Mesenchymal stem cell (in vitro differentiated cells and primary cell): ENCODE data around the gene IFI44.

Source experiments
- DNase-seq: peaks from one replicate; pipeline ENCODE4 v3.0.0-alpha.2; 2013
- H2AFZ ChIP-seq: one replicate; pipeline ENCODE4 v1.6.1; 2013; ENCODE audit warnings: low read depth, mild to moderate bottlenecking, control low read depth, inconsistent platforms, low read length, moderate library complexity
- H2AK5ac ChIP-seq: 2 replicates; pipeline ENCODE4 v1.6.1; 2013; ENCODE audit warnings: low read length, moderate library complexity, mild to moderate bottlenecking, inconsistent platforms; ENCODE audit not compliant: severe bottlenecking
- H2BK120ac ChIP-seq: one replicate; pipeline ENCODE4 v1.6.1; 2013; ENCODE audit warnings: low read depth, mild to moderate bottlenecking, inconsistent platforms, low read length, moderate library complexity
- H2BK12ac ChIP-seq, 2 experiments: one replicate each; pipeline ENCODE4 v1.6.1; 2013; ENCODE audit warnings: inconsistent platforms in 2 of 2, low read length in 2 of 2, mild to moderate bottlenecking in 2 of 2, moderate library complexity in 2 of 2, control low read depth in 1 of 2
- H2BK15ac ChIP-seq: one replicate; pipeline ENCODE4 v1.6.1; 2013; ENCODE audit warnings: mild to moderate bottlenecking, low read depth, inconsistent platforms; ENCODE audit not compliant: poor library complexity, severe bottlenecking
- H2BK5ac ChIP-seq: 2 replicates; pipeline ENCODE4 v1.6.1; 2013; ENCODE audit warnings: low read depth, mild to moderate bottlenecking, low read length, control low read depth, inconsistent platforms; ENCODE audit not compliant: poor library complexity, severe bottlenecking
- H3K14ac ChIP-seq, 2 experiments: one replicate each; pipeline ENCODE4 v1.6.1; 2013; ENCODE audit warnings: inconsistent platforms in 2 of 2, low read length in 2 of 2, control low read depth in 1 of 2, mild to moderate bottlenecking in 1 of 2, moderate library complexity in 1 of 2
- H3K18ac ChIP-seq, 2 experiments: one replicate each; pipeline ENCODE4 v1.6.1; 2013; ENCODE audit warnings: inconsistent platforms in 2 of 2, low read length in 2 of 2, control low read depth in 1 of 2, low read depth in 1 of 2, mild to moderate bottlenecking in 1 of 2
- H3K23ac ChIP-seq, 2 experiments: one replicate each; pipeline ENCODE4 v1.6.1; 2013; ENCODE audit warnings: inconsistent platforms in 2 of 2, low read length in 2 of 2, mild to moderate bottlenecking in 2 of 2, moderate library complexity in 2 of 2, control low read depth in 1 of 2
- H3K27ac ChIP-seq: 2 replicates; pipeline ENCODE4 v1.5.1; 2013; ENCODE audit warnings: mild to moderate bottlenecking, moderate library complexity, low read length, control low read depth, inconsistent platforms; ENCODE audit not compliant: poor library complexity, severe bottlenecking
- H3K27me3 ChIP-seq, 2 experiments: 2 replicates each; pipeline versions ENCODE4 v1.6.1 to v1.7.0; 2013; ENCODE audit warnings: low read length in 2 of 2, mild to moderate bottlenecking in 2 of 2, moderate library complexity in 2 of 2, control low read depth in 1 of 2, inconsistent platforms in 1 of 2; ENCODE audit not compliant: control insufficient read depth in 1 of 2, insufficient read depth in 1 of 2
- H3K36me3 ChIP-seq, 2 experiments: 2 replicates each; pipeline versions ENCODE4 v1.6.1 to v1.7.0; 2013; ENCODE audit warnings: low read length in 2 of 2, control low read depth in 1 of 2, inconsistent platforms in 1 of 2, low read depth in 1 of 2, mild to moderate bottlenecking in 1 of 2; ENCODE audit not compliant: insufficient read depth in 2 of 2, control insufficient read depth in 1 of 2
- H3K4ac ChIP-seq, 2 experiments: one replicate each; pipeline ENCODE4 v1.6.1; 2013; ENCODE audit warnings: inconsistent platforms in 2 of 2, low read length in 2 of 2, mild to moderate bottlenecking in 2 of 2, moderate library complexity in 2 of 2, control low read depth in 1 of 2, low read depth in 1 of 2
- H3K4me1 ChIP-seq: 2 replicates; pipeline ENCODE4 v1.6.1; 2013; ENCODE audit warnings: low read depth, low read length, control low read depth; ENCODE audit not compliant: control insufficient read depth, insufficient read depth
- H3K4me2 ChIP-seq: 2 replicates; pipeline ENCODE4 v1.6.1; 2013; ENCODE audit warnings: low read length, mild to moderate bottlenecking, inconsistent platforms; ENCODE audit not compliant: poor library complexity, severe bottlenecking
- H3K4me3 ChIP-seq, 2 experiments: 2 replicates each; pipeline versions ENCODE4 v1.5.1 to v1.7.0; 2013; ENCODE audit warnings: low read length in 2 of 2, mild to moderate bottlenecking in 2 of 2, control low read depth in 1 of 2, low read depth in 1 of 2; ENCODE audit not compliant: insufficient read depth in 1 of 2
- H3K79me1 ChIP-seq: replicated peaks from 2 replicates; pipeline ENCODE4 v1.6.1; 2013; ENCODE audit warnings: mild to moderate bottlenecking, control low read depth, low read length, inconsistent platforms; ENCODE audit not compliant: poor library complexity, severe bottlenecking
- H3K9ac ChIP-seq: 2 replicates; pipeline ENCODE4 v1.7.0; 2013; ENCODE audit warnings: mild to moderate bottlenecking, low read length, moderate library complexity
- H3K9me3 ChIP-seq: 2 replicates; pipeline ENCODE4 v1.7.0; 2013; ENCODE audit warnings: mild to moderate bottlenecking, low read length; ENCODE audit not compliant: control insufficient read depth
- H4K8ac ChIP-seq: one replicate; pipeline ENCODE4 v1.6.1; 2013; ENCODE audit warnings: inconsistent platforms, mild to moderate bottlenecking, low read length, moderate library complexity
- H4K91ac ChIP-seq: one replicate; pipeline ENCODE4 v1.6.1; 2013; ENCODE audit warnings: mild to moderate bottlenecking, low read length, inconsistent platforms
- WGBS: methylation state at CpG from one replicate; pipeline ENCODE4 v1.1.7; 2013; ENCODE audit warnings: mixed read lengths; 5-methylcytosine and 5-hydroxymethylcytosine counted together

The IFI44 gene

GRCh38 chr1:78681265-78681664, 31.6 kb downstream of the IFI44 start:
- no peak overlapping the region for H4K91ac ChIP-seq
- no peak overlapping the region for H2AFZ ChIP-seq
- no peaks in the 10 kb centered on the region for H3K9me3 ChIP-seq
- no peak overlapping the region for H2BK120ac ChIP-seq
- no peak overlapping the region for H3K4ac ChIP-seq
- no peak overlapping the region for H2BK5ac ChIP-seq
- no peak overlapping the region for H2AK5ac ChIP-seq
- no peak overlapping the region for H3K9ac ChIP-seq
- no peak overlapping the region for H3K14ac ChIP-seq
- no peak overlapping the region for H3K18ac ChIP-seq
- no peak overlapping the region for H2BK15ac ChIP-seq
- no peak overlapping the region for H3K27ac ChIP-seq
- H3K4me3 ChIP-seq = no peak overlapping the region
- H3K36me3 ChIP-seq = no peaks in the 10 kb centered on the region
- H3K79me1 ChIP-seq = no peaks in the 10 kb centered on the region
- H3K4me1 ChIP-seq = no peaks in the 10 kb centered on the region
- DNase-seq = no peak
- H4K8ac ChIP-seq = no peak overlapping the region
- WGBS = 76% methylated on average over 2 of the region's 2 CpGs
- no peak overlapping the region for H3K4me2 ChIP-seq
- no peak overlapping the region for H3K23ac ChIP-seq
- no peaks in the 10 kb centered on the region for H3K27me3 ChIP-seq
- H2BK12ac ChIP-seq = no peak overlapping the region

- Histone ChIP-seq H3K4ac (no peak overlapping the region), H3K9ac (no peak overlapping the region), H3K18ac (no peak overlapping the region), H2BK15ac (no peak overlapping the region), H2BK120ac (no peak overlapping the region), H3K27me3 (no peaks in the 10 kb centered on the region), H3K79me1 (no peaks in the 10 kb centered on the region), H2AFZ (no peak overlapping the region), H3K23ac (no peak overlapping the region), H3K4me2 (no peak overlapping the region), H3K36me3 (no peaks in the 10 kb centered on the region), H2AK5ac (no peak overlapping the region), H3K27ac (no peak overlapping the region), H4K91ac (no peak overlapping the region), H2BK12ac (no peak overlapping the region), H3K14ac (no peak overlapping the region), H2BK5ac (no peak overlapping the region), H3K9me3 (no peaks in the 10 kb centered on the region), H3K4me3 (no peak overlapping the region), H3K4me1 (no peaks in the 10 kb centered on the region), H4K8ac (no peak overlapping the region)
- DNase-seq = no peak
- 54% methylated on average over 3 of the region's 3 CpGs for WGBS
These were observed 32.9 kb downstream of the IFI44 start for GRCh38 chr1:78682496-78682895.

- H3K9me3 ChIP-seq = no peaks in the 10 kb centered on the region
These were observed 33.4 kb downstream of the IFI44 start for GRCh38 chr1:78683079-78683478.

GRCh38 chr1:78687315-78687714, 37.7 kb downstream of the IFI44 start:
- H2BK15ac ChIP-seq = no peak overlapping the region
- H2BK12ac ChIP-seq = no peak overlapping the region
- H2AK5ac ChIP-seq = no peak overlapping the region
- no peaks in the 10 kb centered on the region for H3K4me1 ChIP-seq
- WGBS = 83% methylated on average over 1 of the region's 1 CpG
- no peak for DNase-seq
- H4K8ac ChIP-seq = no peak overlapping the region
- no peak overlapping the region for H3K23ac ChIP-seq
- H3K18ac ChIP-seq = no peak overlapping the region
- H4K91ac ChIP-seq = no peak overlapping the region
- H3K4ac ChIP-seq = no peak overlapping the region
- H3K27me3 ChIP-seq = no peaks in the 10 kb centered on the region
- no peak overlapping the region for H2BK5ac ChIP-seq
- no peak overlapping the region for H3K14ac ChIP-seq
- no peaks in the 10 kb centered on the region for H3K79me1 ChIP-seq
- H2BK120ac ChIP-seq = no peak overlapping the region
- H3K9ac ChIP-seq = peak overlapping the region; percentile 43
- no peaks in the 10 kb centered on the region for H3K9me3 ChIP-seq
- no peak overlapping the region for H2AFZ ChIP-seq
- no peaks in the 10 kb centered on the region for H3K36me3 ChIP-seq
- no peak overlapping the region for H3K4me3 ChIP-seq
- no peak overlapping the region for H3K27ac ChIP-seq
- H3K4me2 ChIP-seq = no peak overlapping the region

More at GRCh38 chr1:78683079-78683478, 33.4 kb downstream of the IFI44 start:
- no peak overlapping the region for H3K4me3 ChIP-seq
- H2BK5ac ChIP-seq = no peak overlapping the region
- no peak overlapping the region for H2AFZ ChIP-seq
- H2BK120ac ChIP-seq = no peak overlapping the region
- no peaks in the 10 kb centered on the region for H3K36me3 ChIP-seq
- H3K4ac ChIP-seq = no peak overlapping the region
- H2BK15ac ChIP-seq = no peak overlapping the region
- H4K91ac ChIP-seq = no peak overlapping the region
- H2AK5ac ChIP-seq = no peak overlapping the region
- no peak overlapping the region for H3K9ac ChIP-seq
- no peak overlapping the region for H4K8ac ChIP-seq
- H3K79me1 ChIP-seq = no peaks in the 10 kb centered on the region
- H3K4me2 ChIP-seq = no peak overlapping the region
- 85% methylated on average over 2 of the region's 2 CpGs for WGBS
- H3K4me1 ChIP-seq = no peaks in the 10 kb centered on the region
- no peak overlapping the region for H3K18ac ChIP-seq
- no peak overlapping the region for H3K27ac ChIP-seq
- H3K27me3 ChIP-seq = no peaks in the 10 kb centered on the region
- DNase-seq = no peak
- H3K14ac ChIP-seq = no peak overlapping the region
- H3K23ac ChIP-seq = no peak overlapping the region
- no peak overlapping the region for H2BK12ac ChIP-seq
